GM12892 (cell line): ENCODE results near the gene IGF1R.

Experiments
- POLR2A ChIP-seq: IDR thresholded peaks from 2 replicates; pipeline ENCODE4 v1.6.1; 2011; ENCODE audit warnings: low read depth, low read length, control low read depth
- POLR2AphosphoS5 ChIP-seq: IDR thresholded peaks from 2 replicates; pipeline ENCODE4 v1.6.1; 2011; ENCODE audit warnings: low read depth, low read length, control low read depth
- TAF1 ChIP-seq: IDR thresholded peaks from 2 replicates; pipeline ENCODE4 v1.6.1; 2011; ENCODE audit warnings: low read depth, mild to moderate bottlenecking, control low read depth, low read length, borderline replicate concordance

DNA sequence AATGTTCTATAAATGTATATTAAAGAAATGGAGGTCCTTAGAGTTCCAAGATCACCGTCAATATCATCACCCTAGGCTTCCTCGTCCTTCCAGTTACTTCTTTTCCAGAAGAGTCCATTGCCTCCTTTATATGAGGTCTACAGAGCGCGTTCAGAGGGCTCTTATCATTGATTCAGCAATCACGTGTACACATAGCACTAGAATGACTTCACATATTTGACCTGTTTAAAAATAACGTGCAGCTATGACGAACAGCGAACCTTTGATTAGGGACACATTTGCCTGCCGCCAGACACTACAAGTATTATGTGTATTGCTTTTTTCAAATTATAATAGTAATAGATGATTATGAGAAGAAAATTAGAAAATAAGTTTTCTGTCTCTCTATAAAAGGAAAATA is 26.0 kb downstream of the IGF1R start:
- no peak for TF ChIP-seq POLR2A
- TF ChIP-seq POLR2AphosphoS5: no peak
- no peak for TF ChIP-seq TAF1
